GM18520 (cell line): ENCODE data around the gene SMOC2.
"Not testable (repeated sequence)": the region's sequence is repeated elsewhere in the genome, so short reads cannot be mapped to it uniquely, and the experiment has no call there.

Experiments used
- ATAC-seq: cut with Tn5 transposase; IDR thresholded peaks from one replicate; pipeline ENCODE4 v1.9.1; 2021; ENCODE audit not compliant: unreplicated experiment

SMOC2 gene

DNA sequence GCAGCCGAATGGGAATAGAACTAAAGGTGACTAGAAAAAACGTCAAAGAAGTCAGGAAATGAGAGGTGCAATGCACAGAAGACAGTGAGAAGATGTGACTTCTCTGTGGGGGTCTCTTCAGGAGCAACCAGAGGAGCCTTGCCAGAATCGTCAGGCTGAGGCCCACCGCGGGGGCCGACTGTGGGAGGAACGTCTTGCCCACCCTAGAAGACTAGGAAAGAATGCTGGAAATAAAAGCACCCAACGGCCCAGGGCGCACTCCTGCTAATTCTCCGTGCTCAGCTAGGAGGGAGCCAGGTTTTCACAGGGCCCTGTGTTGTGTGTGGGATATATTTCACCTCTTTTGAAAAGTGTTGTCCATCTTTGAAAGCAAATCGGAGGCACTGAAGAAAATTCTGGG lies 129.2 kb downstream of the SMOC2 start:
- ATAC-seq: no peak

DNA sequence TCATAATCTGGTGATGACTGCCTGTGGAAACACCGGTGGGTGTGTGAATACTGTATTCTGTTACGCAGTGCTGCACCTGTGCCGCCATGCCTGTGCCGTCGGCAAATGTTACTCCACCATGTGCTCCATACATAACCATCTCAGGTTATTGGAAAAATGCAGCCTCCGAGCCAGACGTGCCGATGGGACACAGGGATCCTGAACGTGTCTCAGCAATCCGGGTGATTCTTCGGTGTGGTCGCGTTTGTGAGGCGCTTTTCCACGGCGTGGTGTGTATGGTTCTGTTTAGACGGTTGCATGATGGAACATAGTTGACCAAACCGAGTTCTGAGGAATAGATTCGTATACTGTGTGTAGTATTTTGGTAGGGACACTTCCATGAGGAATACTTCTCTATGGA lies 130.3 kb downstream of the SMOC2 start:
- no peak for ATAC-seq

DNA sequence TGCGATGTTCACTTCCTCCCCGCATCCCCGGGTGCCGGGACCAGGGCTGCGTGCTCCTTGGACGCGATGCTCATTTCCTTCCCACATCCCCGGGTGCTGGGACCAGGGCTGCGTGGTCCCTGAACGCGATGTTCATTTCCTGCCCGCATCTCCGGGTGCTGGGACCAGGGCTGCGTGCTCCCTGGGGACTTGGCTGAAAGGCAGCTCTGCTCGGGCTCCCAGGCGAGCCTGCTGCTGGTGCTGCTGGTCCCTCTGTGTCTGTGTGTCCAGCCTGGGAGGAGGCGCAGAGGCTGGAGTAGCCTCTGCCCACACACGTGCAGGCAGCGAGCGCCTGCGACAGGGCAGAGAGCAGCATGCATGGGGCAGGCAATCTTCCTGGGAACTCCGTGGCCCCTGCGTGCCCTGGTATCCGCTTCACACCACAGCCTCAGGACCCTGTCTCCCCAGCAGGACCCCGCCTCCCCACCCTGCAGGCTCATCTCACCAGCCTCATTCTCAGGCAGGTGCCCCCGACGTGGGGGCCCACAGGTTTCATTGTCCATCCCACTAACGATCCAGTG lies 132.4 kb downstream of the SMOC2 start:
- ATAC-seq: not testable (repeated sequence)

- no peak for ATAC-seq
Measured at GRCh38 chr6:168574075-168574698, 133.2 kb downstream of the SMOC2 start.

GRCh38 chr6:168574699-168575195 lies 133.8 kb downstream of the SMOC2 start:
- no peak for ATAC-seq

- no peak for ATAC-seq
Measured at GRCh38 chr6:168575346-168576098, 134.5 kb downstream of the SMOC2 start.

- ATAC-seq: no peak
Measured at GRCh38 chr6:168576388-168576787, 135.4 kb downstream of the SMOC2 start.

DNA sequence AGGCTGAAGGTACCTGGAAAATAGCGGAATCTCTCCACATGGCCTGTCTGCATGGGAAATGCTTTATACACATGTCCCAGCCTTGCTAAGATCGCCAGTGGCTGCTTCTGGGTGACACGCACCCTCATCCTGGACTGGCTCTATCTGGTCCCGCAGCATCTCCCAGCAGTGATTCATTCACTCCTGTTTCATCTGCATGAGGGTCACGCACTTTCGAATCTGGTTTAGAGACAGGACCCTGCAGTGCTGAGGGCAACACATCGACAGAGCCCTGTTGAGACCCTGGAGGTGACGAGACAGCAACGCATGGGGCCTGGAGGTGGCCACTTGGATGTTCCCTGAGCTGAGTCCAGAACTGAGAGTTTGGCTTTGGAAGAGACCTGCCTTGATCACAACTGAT lies 136.5 kb downstream of the SMOC2 start:
- ATAC-seq: no peak

- no peak for ATAC-seq
Measured at GRCh38 chr6:168578036-168578435, 137.1 kb downstream of the SMOC2 start.

DNA sequence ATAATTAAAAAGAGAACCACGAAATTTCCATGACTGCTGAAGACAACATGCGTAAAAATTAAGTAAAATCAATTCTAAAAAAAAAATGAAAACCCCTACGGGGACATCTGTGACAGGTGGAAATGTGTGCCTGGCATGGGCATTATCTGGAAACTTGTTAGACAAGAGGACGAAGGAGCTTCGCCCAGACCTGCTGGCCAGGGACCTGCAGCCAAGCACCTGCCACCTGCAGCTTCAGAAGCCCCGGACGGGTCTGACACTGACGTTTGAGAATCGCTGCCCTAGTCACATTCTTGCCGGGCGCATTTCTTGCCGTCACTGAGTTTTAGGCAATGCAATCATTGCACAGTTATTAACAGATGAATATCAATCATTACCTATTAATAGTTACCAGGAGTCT lies 140.3 kb downstream of the SMOC2 start:
- ATAC-seq: no peak

GRCh38 chr6:168581706-168582105 lies 140.7 kb downstream of the SMOC2 start:
- ATAC-seq: no peak

GRCh38 chr6:168582571-168582981 lies 141.6 kb downstream of the SMOC2 start:
- no peak for ATAC-seq

DNA sequence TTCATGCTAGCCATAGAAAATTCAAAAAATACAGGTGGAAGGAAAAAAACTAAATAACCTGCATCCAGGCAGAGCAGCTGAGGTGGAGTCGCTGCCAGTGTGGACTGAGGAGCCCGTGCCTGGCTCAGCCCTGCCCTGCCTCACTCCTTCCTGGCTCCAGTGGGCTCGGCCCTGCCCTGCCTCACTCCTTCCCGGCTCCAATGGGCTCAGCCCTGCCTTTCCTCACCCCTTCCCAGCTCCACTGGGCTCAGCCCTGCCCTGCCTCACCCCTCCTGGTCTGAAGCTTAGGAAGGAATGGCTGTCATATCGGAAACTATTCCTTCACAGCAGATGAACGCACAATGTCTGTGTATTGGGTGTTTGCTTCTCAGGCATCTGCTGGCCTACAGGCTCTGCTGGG lies 142.1 kb downstream of the SMOC2 start:
- no peak for ATAC-seq

GRCh38 chr6:168583821-168584220 lies 142.8 kb downstream of the SMOC2 start:
- ATAC-seq: no peak

DNA sequence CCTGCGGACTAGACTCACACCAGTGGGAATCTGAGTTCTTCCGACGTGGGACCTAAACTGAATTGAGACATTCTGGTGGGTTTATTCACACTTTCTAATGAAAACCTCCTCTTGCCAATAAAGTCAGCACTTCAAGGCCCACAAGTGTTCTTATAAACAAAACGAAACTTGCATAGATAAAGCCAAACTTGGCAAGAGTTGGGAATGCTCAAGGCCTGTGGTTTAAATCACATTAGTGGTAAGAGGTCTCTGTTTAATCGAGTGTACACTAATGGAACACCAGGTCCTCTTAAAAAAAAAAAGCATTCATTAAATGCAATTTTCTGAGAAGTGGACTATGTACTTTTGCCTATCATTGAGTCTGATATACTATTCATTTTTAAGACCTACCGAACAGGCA lies 143.3 kb downstream of the SMOC2 start:
- no peak for ATAC-seq

- no peak for ATAC-seq
Measured at GRCh38 chr6:168584671-168585070, 143.7 kb downstream of the SMOC2 start.

GRCh38 chr6:168585441-168585840 lies 144.5 kb downstream of the SMOC2 start:
- no peak for ATAC-seq

DNA sequence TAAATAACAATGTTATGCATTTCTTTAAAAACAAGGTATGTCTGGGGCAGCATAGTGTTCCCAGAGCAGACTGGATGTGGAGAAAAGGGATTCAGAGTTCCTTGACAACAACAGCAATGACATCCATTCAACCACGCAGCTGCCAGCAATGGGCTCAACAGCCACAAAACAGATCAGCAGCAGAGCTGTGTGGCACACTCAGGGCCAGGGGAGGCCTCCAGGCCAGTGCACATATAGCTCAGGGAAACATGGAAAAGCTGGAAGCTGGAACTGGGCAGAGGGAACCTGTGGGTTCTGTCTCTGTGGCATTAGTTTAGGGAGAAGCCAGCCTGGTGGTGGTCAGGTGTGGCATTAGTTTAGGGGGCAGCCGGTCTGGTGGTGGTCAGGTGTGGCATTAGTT lies 148.3 kb downstream of the SMOC2 start:
- ATAC-seq: no peak

GRCh38 chr6:168590406-168590805 lies 149.4 kb downstream of the SMOC2 start:
- ATAC-seq: no peak

GRCh38 chr6:168596344-168596743 lies 155.4 kb downstream of the SMOC2 start:
- ATAC-seq: no peak

DNA sequence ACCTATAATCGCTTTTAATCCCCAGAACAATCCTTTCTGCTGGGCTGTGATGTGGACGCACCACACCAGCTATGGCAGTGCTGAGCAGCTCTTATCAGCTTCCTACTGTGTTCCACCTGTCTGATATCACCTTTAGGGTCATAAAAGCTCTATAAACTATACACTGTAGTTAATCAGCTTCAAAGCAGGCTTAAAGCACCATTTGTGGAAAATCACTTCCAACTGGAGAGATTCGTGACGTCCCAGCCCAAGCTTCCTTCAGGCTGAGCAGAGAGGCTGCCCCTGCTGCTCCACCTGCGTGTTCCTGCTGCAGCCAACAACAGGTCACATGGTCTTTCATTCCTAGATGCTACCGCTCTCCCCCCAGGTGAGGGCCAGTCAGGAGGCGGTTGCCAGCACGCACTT lies 156.5 kb downstream of the SMOC2 start:
- no peak for ATAC-seq
